Loucy (cell line): ENCODE results near the gene CPEB4.

ENCODE experiments used
- H2AFZ ChIP-seq: fragments of 200-600 bp; sonication (generic); 2 replicates; pipeline ENCODE4 v1.6.0; 2016; ENCODE audit warnings: antibody characterized with exemption, mild to moderate bottlenecking, low read length, moderate library complexity
- H3F3A ChIP-seq: fragments of 200-600 bp; 2 replicates; pipeline ENCODE4 v1.6.0; 2016; ENCODE audit warnings: antibody characterized with exemption, low read depth, mild to moderate bottlenecking
- H3K27me3 ChIP-seq: fragments of 200-600 bp; sonication (generic); 2 replicates; pipeline ENCODE4 v1.6.1; 2014; ENCODE audit warnings: low read length, mild to moderate bottlenecking; ENCODE audit not compliant: insufficient read depth, poor library complexity, severe bottlenecking
- H3K36me3 ChIP-seq: fragments of 200-600 bp; sonication (generic); 2 replicates; pipeline ENCODE4 v1.6.1; 2016; ENCODE audit warnings: low read length; ENCODE audit not compliant: insufficient read depth
- H3K4me1 ChIP-seq: fragments of 200-600 bp; sonication (generic); 2 replicates; pipeline ENCODE4 v1.5.1; 2014; ENCODE audit warnings: low read length, mild to moderate bottlenecking; ENCODE audit not compliant: insufficient read depth, poor library complexity, severe bottlenecking
- H3K4me2 ChIP-seq: fragments of 200-600 bp; sonication (generic); 2 replicates; pipeline ENCODE4 v1.6.0; 2014; ENCODE audit warnings: antibody characterized with exemption, low read length, low read depth, mild to moderate bottlenecking; ENCODE audit not compliant: poor library complexity, severe bottlenecking
- H3K4me3 ChIP-seq: fragments of 200-600 bp; sonication (generic); 2 replicates; pipeline ENCODE4 v1.5.1; 2014; ENCODE audit warnings: low read length, mild to moderate bottlenecking, mixed read lengths; ENCODE audit not compliant: poor library complexity, severe bottlenecking
- H3K79me2 ChIP-seq: fragments of 200-600 bp; sonication (generic); 2 replicates; pipeline ENCODE4 v1.6.1; 2014; ENCODE audit warnings: low read length; ENCODE audit not compliant: insufficient read depth
- H3K9ac ChIP-seq: fragments of 200-600 bp; sonication (generic); 2 replicates; pipeline ENCODE4 v1.6.0; 2014; ENCODE audit warnings: mild to moderate bottlenecking, low read depth, low read length, moderate library complexity; ENCODE audit not compliant: poor library complexity, severe bottlenecking
- H3K9me2 ChIP-seq: fragments of 200-600 bp; sonication (generic); replicated peaks from 2 replicates; pipeline ENCODE4 v1.6.1; 2016; ENCODE audit warnings: low read depth, low read length, mixed read lengths
- H3K9me3 ChIP-seq: fragments of 200-600 bp; sonication (generic); 2 replicates; pipeline ENCODE4 v1.6.1; 2014; ENCODE audit warnings: mild to moderate bottlenecking, antibody characterized with exemption, low read length, low read depth; ENCODE audit not compliant: insufficient read depth
- H4K20me1 ChIP-seq: fragments of 200-600 bp; sonication (generic); 2 replicates; pipeline ENCODE4 v1.6.0; 2014; ENCODE audit warnings: antibody characterized with exemption, low read length, mild to moderate bottlenecking; ENCODE audit not compliant: insufficient read depth, poor library complexity, severe bottlenecking
- EZH2phosphoT487 ChIP-seq: fragments of 200-600 bp; IDR thresholded peaks from 2 replicates; pipeline ENCODE4 v1.6.1; 2018; ENCODE audit warnings: antibody characterized with exemption, mild to moderate bottlenecking, moderate library complexity, borderline replicate concordance
- TF ChIP-seq, protein P1 (sequence below): fragments of 200-600 bp; sonication (generic); conservative IDR thresholded peaks from 2 replicates; pipeline ENCODE4 v1.5.1; 2014; ENCODE audit warnings: mild to moderate bottlenecking, antibody characterized with exemption, low read length

Gene CPEB4

DNA sequence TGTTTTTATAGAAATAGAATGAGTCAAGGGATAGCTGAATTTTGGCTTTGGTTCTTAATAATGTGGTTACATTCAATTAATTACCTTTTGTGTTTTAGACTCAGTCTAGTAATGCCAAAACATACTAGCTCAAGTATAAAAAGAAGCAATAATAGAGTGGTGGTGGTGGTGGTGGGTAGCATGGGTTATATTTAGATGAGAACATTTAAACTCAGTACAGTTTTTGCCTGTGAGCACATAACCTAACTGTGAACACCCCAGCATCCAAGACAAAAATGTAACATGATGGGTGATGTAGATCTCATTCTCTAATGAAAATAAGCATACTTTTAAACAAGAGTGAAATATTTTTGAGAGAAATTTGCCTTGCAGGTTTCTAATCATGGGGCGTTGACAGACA lies 14.2 kb downstream of the CPEB4 start:
- no peak overlapping the region for H3K9ac ChIP-seq
- H3K4me3 ChIP-seq, result no peak overlapping the region
- H2AFZ ChIP-seq, result no peak overlapping the region
- TF ChIP-seq, protein P1, sequence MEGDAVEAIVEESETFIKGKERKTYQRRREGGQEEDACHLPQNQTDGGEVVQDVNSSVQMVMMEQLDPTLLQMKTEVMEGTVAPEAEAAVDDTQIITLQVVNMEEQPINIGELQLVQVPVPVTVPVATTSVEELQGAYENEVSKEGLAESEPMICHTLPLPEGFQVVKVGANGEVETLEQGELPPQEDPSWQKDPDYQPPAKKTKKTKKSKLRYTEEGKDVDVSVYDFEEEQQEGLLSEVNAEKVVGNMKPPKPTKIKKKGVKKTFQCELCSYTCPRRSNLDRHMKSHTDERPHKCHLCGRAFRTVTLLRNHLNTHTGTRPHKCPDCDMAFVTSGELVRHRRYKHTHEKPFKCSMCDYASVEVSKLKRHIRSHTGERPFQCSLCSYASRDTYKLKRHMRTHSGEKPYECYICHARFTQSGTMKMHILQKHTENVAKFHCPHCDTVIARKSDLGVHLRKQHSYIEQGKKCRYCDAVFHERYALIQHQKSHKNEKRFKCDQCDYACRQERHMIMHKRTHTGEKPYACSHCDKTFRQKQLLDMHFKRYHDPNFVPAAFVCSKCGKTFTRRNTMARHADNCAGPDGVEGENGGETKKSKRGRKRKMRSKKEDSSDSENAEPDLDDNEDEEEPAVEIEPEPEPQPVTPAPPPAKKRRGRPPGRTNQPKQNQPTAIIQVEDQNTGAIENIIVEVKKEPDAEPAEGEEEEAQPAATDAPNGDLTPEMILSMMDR, result no peak
- no peak for TF ChIP-seq EZH2phosphoT487
- H3F3A ChIP-seq, result no peaks in the 10 kb centered on the region
- no peaks in the 10 kb centered on the region for H4K20me1 ChIP-seq
- no peaks in the 10 kb centered on the region for H3K36me3 ChIP-seq
- no peak overlapping the region for H3K4me2 ChIP-seq
- no peaks in the 10 kb centered on the region for H3K4me1 ChIP-seq
- H3K9me3 ChIP-seq, result no peaks in the 10 kb centered on the region
- no peaks in the 10 kb centered on the region for H3K27me3 ChIP-seq
- no peaks in the 10 kb centered on the region for H3K79me2 ChIP-seq
- H3K9me2 ChIP-seq, result no peaks in the 10 kb centered on the region

DNA sequence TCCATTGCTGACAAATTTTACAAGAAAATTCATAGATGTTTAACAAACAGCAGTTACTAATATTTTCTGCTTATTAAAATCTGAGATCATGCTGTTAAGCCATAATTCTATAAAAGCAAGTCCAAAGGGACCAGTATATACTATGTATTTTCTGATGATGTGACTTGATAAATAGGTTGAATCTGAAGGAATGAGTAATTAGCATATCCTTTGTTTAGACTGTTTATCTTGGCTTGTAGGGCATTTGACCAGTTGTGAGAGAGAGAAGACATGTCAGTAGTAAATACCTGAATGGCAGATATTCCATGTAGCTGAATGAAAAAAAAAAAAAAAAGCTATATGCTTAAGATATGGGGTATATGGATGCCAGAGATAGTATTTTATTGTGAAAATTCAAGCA lies 14.6 kb downstream of the CPEB4 start:
- Histone ChIP-seq H3K9me2 (no peaks in the 10 kb centered on the region), H3K9me3 (no peaks in the 10 kb centered on the region), H3F3A (no peaks in the 10 kb centered on the region), H3K27me3 (no peaks in the 10 kb centered on the region), H3K79me2 (no peaks in the 10 kb centered on the region), H3K9ac (no peak overlapping the region), H2AFZ (no peak overlapping the region), H3K4me2 (no peak overlapping the region), H3K4me1 (no peaks in the 10 kb centered on the region), H4K20me1 (no peaks in the 10 kb centered on the region), H3K36me3 (no peaks in the 10 kb centered on the region), H3K4me3 (no peak overlapping the region)
- no peak for TF ChIP-seq EZH2phosphoT487
- TF ChIP-seq, protein P1, result no peak

DNA sequence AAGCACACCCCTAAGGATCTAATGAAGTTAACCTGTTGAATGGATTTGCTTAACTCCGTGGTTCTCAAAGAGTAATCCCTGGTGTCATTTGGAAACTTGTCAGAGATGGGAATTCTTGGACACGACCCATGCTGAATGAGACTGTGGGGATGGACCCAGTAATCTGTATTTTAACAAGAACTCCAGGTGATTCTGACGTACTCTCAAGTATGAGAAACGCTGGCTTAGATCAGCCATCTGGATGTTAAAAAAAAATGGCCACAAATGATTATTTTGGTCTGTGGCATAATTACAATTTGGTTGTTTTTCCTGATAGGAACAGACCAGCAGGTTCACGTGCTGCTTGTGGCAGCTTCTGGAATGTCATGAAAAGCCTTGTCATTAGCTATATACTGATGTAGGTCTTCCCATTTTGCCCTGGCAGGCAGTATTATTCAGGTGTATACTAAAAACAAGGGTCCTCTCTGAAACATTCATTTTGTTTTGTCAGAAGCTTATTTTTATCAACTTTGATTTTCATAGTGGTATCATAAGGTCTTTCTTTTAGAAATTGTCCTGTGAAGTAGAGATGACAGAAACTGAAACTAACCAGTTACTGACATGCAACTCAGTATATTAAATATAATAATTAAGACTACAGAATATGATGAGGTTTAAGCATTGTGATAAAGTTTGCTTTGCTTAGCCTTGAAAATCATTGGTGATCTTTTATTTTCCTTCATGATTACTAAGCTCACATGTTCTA lies 15.4 kb downstream of the CPEB4 start:
- H3K4me3 ChIP-seq, result no peak overlapping the region
- no peaks in the 10 kb centered on the region for H4K20me1 ChIP-seq
- H3K9me2 ChIP-seq, result no peaks in the 10 kb centered on the region
- H3F3A ChIP-seq, result no peaks in the 10 kb centered on the region
- no peaks in the 10 kb centered on the region for H3K27me3 ChIP-seq
- no peak overlapping the region for H3K4me2 ChIP-seq
- no peak for TF ChIP-seq EZH2phosphoT487
- TF ChIP-seq, protein P1, result no peak
- H3K4me1 ChIP-seq, result no peaks in the 10 kb centered on the region
- no peaks in the 10 kb centered on the region for H3K79me2 ChIP-seq
- H3K9ac ChIP-seq, result no peak overlapping the region
- no peak overlapping the region for H2AFZ ChIP-seq
- H3K9me3 ChIP-seq, result no peaks in the 10 kb centered on the region
- no peaks in the 10 kb centered on the region for H3K36me3 ChIP-seq
